DOHH2 (cell line): Measurements from ENCODE around the gene KLC4.

Experiments
- EZH2phosphoT487 ChIP-seq: fragments of 200-600 bp; sonication (generic); IDR thresholded peaks from 2 replicates; pipeline ENCODE4 v1.6.1; 2017; ENCODE audit warnings: borderline replicate concordance, mild to moderate bottlenecking, antibody characterized with exemption, low read length, moderate library complexity, mixed read lengths
- TF ChIP-seq, protein P1 (sequence below): fragments of 200-600 bp; sonication (generic); IDR thresholded peaks from one replicate; pipeline ENCODE4 v1.5.1; 2014; ENCODE audit warnings: antibody characterized with exemption, mild to moderate bottlenecking, low read depth, low read length; ENCODE audit not compliant: poor library complexity, severe bottlenecking

DNA sequence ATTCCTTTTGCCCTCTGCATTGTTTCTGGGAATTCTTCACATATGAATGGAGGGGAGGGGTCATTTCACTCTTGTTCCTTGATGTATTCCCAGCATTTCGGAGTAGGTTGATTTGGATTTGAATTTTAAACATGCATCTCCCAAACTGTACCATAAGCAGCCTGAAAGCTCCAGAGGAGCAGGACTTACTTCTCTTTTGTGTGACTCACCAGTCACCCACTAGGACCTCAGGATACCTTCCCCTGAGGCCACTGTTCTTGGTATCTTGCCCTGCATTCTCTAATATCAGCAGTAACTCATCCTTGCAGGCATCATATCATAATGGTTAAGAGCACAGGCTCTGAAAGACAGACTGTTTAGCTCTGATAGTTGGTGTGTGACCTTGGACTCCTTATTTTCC is 900 bp upstream of the KLC4 start:
- TF ChIP-seq, protein P1, sequence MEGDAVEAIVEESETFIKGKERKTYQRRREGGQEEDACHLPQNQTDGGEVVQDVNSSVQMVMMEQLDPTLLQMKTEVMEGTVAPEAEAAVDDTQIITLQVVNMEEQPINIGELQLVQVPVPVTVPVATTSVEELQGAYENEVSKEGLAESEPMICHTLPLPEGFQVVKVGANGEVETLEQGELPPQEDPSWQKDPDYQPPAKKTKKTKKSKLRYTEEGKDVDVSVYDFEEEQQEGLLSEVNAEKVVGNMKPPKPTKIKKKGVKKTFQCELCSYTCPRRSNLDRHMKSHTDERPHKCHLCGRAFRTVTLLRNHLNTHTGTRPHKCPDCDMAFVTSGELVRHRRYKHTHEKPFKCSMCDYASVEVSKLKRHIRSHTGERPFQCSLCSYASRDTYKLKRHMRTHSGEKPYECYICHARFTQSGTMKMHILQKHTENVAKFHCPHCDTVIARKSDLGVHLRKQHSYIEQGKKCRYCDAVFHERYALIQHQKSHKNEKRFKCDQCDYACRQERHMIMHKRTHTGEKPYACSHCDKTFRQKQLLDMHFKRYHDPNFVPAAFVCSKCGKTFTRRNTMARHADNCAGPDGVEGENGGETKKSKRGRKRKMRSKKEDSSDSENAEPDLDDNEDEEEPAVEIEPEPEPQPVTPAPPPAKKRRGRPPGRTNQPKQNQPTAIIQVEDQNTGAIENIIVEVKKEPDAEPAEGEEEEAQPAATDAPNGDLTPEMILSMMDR = no peak
- no peak for TF ChIP-seq EZH2phosphoT487
